HEK293 (cell line): ENCODE data around the gene ALDH4A1.

ENCODE experiments used
- CTCF ChIA-PET: fragments of 350-600 bp; formaldehyde crosslinking; extraction: SDS; loops from one replicate; lab custom pipeline; 2021; ENCODE audit warnings: antibody characterized with exemption; lab: Yijun Ruan, JAX
- POLR2A ChIA-PET: fragments of 300-600 bp; formaldehyde crosslinking; extraction: SDS; loops from one replicate; lab custom pipeline; 2020; ENCODE audit warnings: antibody characterized with exemption, inconsistent platforms; lab: Yijun Ruan, JAX
- H3K27ac ChIP-seq: fragments of 200-500 bp; sonication (Bioruptor generic); 2 replicates; pipeline ENCODE4 v1.5.1; 2014; ENCODE audit warnings: low read depth, low read length, control low read depth, inconsistent platforms; ENCODE audit errors: extremely low read depth
- H3K36me3 ChIP-seq, 2 experiments: fragments of 200-500 bp in 1 of 2; sonication (Bioruptor generic) in 1 of 2; 1 replicate in 1 of 2; 2 replicates in 1 of 2; pipeline ENCODE4 v1.5.1; 2014 to 2017; ENCODE audit warnings: inconsistent platforms in 2 of 2, low read length in 2 of 2; ENCODE audit not compliant: control insufficient read depth in 2 of 2, insufficient read depth in 1 of 2
- H3K4me1 ChIP-seq: fragments of 200-500 bp; sonication (Bioruptor generic); 2 replicates; pipeline ENCODE4 v1.5.1; 2014; ENCODE audit warnings: mild to moderate bottlenecking, low read length, inconsistent platforms; ENCODE audit not compliant: control insufficient read depth, insufficient read depth
- H3K4me3 ChIP-seq: 2 replicates; pipeline ENCODE4 v1.5.1; 2011; ENCODE audit warnings: low read depth, mild to moderate bottlenecking, control low read depth, low read length, moderate library complexity
- H3K9me3 ChIP-seq: fragments of 200-500 bp; sonication (Bioruptor generic); 2 replicates; pipeline ENCODE4 v1.5.1; 2014; ENCODE audit warnings: low read depth, low read length, inconsistent platforms; ENCODE audit not compliant: control insufficient read depth, insufficient read depth
- GLIS2 ChIP-seq: fragments of 450-650 bp; formaldehyde crosslinking; IDR thresholded peaks from 2 replicates; pipeline ENCODE4 v1.5.1; 2016; ENCODE audit warnings: missing biosample characterization, missing genetic modification characterization
- INSM2 ChIP-seq: fragments of 450-650 bp; formaldehyde crosslinking; IDR thresholded peaks from 2 replicates; pipeline ENCODE4 v1.5.1; 2016; ENCODE audit warnings: missing biosample characterization, missing genetic modification characterization
- KLF1 ChIP-seq: fragments of 450-650 bp; formaldehyde crosslinking; IDR thresholded peaks from 2 replicates; pipeline ENCODE4 v1.5.1; 2016; ENCODE audit warnings: missing biosample characterization, missing genetic modification characterization
- KLF10 ChIP-seq: fragments of 450-650 bp; IDR thresholded peaks from 2 replicates; pipeline ENCODE4 v1.5.1; 2018; ENCODE audit warnings: missing biosample characterization, mild to moderate bottlenecking, missing genetic modification characterization
- PATZ1 ChIP-seq: fragments of 450-650 bp; formaldehyde crosslinking; IDR thresholded peaks from 2 replicates; pipeline ENCODE4 v1.5.1; 2016; ENCODE audit warnings: missing biosample characterization, missing genetic modification characterization
- SCRT2 ChIP-seq: fragments of 450-650 bp; formaldehyde crosslinking; IDR thresholded peaks from 2 replicates; pipeline ENCODE4 v1.5.1; 2016; ENCODE audit warnings: missing biosample characterization, missing genetic modification characterization
- SP2 ChIP-seq: fragments of 450-650 bp; formaldehyde crosslinking; IDR thresholded peaks from 2 replicates; pipeline ENCODE4 v1.5.1; 2016; ENCODE audit warnings: missing biosample characterization, missing genetic modification characterization
- YY1 ChIP-seq: fragments of 450-650 bp; formaldehyde crosslinking; IDR thresholded peaks from 2 replicates; pipeline ENCODE4 v1.5.1; 2018; ENCODE audit warnings: missing biosample characterization, missing genetic modification characterization
- ZBTB17 ChIP-seq: fragments of 450-650 bp; formaldehyde crosslinking; IDR thresholded peaks from 2 replicates; pipeline ENCODE4 v1.5.1; 2016; ENCODE audit warnings: missing biosample characterization, missing genetic modification characterization
- ZBTB7A ChIP-seq: fragments of 450-650 bp; formaldehyde crosslinking; IDR thresholded peaks from 2 replicates; pipeline ENCODE4 v1.5.1; 2016; ENCODE audit warnings: low read depth, missing biosample characterization, missing genetic modification characterization
- ZIC2 ChIP-seq: fragments of 450-650 bp; formaldehyde crosslinking; IDR thresholded peaks from 2 replicates; pipeline ENCODE4 v1.5.1; 2016; ENCODE audit warnings: missing biosample characterization, missing genetic modification characterization
- ZNF239 ChIP-seq: fragments of 450-650 bp; formaldehyde crosslinking; IDR thresholded peaks from 2 replicates; pipeline ENCODE4 v1.5.1; 2016; ENCODE audit warnings: missing biosample characterization, missing genetic modification characterization
- ZNF266 ChIP-seq: fragments of 450-650 bp; formaldehyde crosslinking; IDR thresholded peaks from 2 replicates; pipeline ENCODE4 v1.5.1; 2016; ENCODE audit warnings: missing biosample characterization, missing genetic modification characterization, low read depth
- ZNF354C ChIP-seq: fragments of 450-650 bp; formaldehyde crosslinking; IDR thresholded peaks from 2 replicates; pipeline ENCODE4 v1.5.1; 2016; ENCODE audit warnings: missing biosample characterization, missing genetic modification characterization, low read depth, borderline replicate concordance
- ZNF394 ChIP-seq: fragments of 450-650 bp; formaldehyde crosslinking; IDR thresholded peaks from 2 replicates; pipeline ENCODE4 v1.5.1; 2016; ENCODE audit warnings: missing biosample characterization, missing genetic modification characterization, mild to moderate bottlenecking, moderate library complexity, borderline replicate concordance
- ZNF514 ChIP-seq: fragments of 450-650 bp; formaldehyde crosslinking; IDR thresholded peaks from 2 replicates; pipeline ENCODE4 v1.5.1; 2016; ENCODE audit warnings: missing biosample characterization, missing genetic modification characterization
- ZNF560 ChIP-seq: fragments of 450-650 bp; formaldehyde crosslinking; IDR thresholded peaks from 2 replicates; pipeline ENCODE4 v1.5.1; 2017; ENCODE audit warnings: missing biosample characterization, missing genetic modification characterization, borderline replicate concordance
- ZNF624 ChIP-seq: fragments of 450-650 bp; formaldehyde crosslinking; IDR thresholded peaks from 2 replicates; pipeline ENCODE4 v1.5.1; 2017; ENCODE audit warnings: missing biosample characterization, missing genetic modification characterization
- ZNF660 ChIP-seq: fragments of 450-650 bp; IDR thresholded peaks from 2 replicates; pipeline ENCODE4 v1.5.1; 2018; ENCODE audit warnings: missing biosample characterization, mild to moderate bottlenecking, missing genetic modification characterization
- ZNF768 ChIP-seq: fragments of 450-650 bp; formaldehyde crosslinking; IDR thresholded peaks from 2 replicates; pipeline ENCODE4 v1.5.1; 2018; ENCODE audit warnings: missing biosample characterization, mild to moderate bottlenecking, missing genetic modification characterization
- ZNF776 ChIP-seq: fragments of 450-650 bp; formaldehyde crosslinking; IDR thresholded peaks from 2 replicates; pipeline ENCODE4 v1.5.0; 2017; ENCODE audit warnings: missing biosample characterization, missing genetic modification characterization, borderline replicate concordance
- ZNF777 ChIP-seq: fragments of 450-650 bp; formaldehyde crosslinking; IDR thresholded peaks from 2 replicates; pipeline ENCODE4 v1.5.1; 2017; ENCODE audit warnings: missing biosample characterization, missing genetic modification characterization, borderline replicate concordance

ALDH4A1 gene

GRCh38 chr1:18879791-18880309 lies 22.5 kb downstream of the ALDH4A1 start (continued):
- peak; percentile 58 for TF ChIP-seq PATZ1 (tag by site-specific recombination)
- peak; percentile 51 for TF ChIP-seq SP2 (tag by site-specific recombination)
- TF ChIP-seq ZNF660 (tag by site-specific recombination): no peak
- TF ChIP-seq ZNF266 (tag by site-specific recombination): no peak
- TF ChIP-seq ZNF514 (tag by site-specific recombination): no peak
- TF ChIP-seq KLF1 (tag by site-specific recombination): peak; percentile 98
- no peak for TF ChIP-seq ZNF560
- no peak for TF ChIP-seq ZNF354C (tag by site-specific recombination)

- peak; percentile 84; the same call in 1 of the 2 replicates for TF ChIP-seq ZNF768 (tag by site-specific recombination)
- peak; percentile 83 for TF ChIP-seq ZIC2
- 0 out of 2 replicates have a peak, but pooled peaks have one; percentile 33 for TF ChIP-seq SCRT2 (tag by site-specific recombination)
- TF ChIP-seq ZBTB7A (tag by site-specific recombination): no peak
- no peak for TF ChIP-seq ZNF624 (tag by site-specific recombination)
- peak; percentile 16; the same call in 1 of the 2 replicates for TF ChIP-seq GLIS2 (tag by site-specific recombination)
- TF ChIP-seq ZNF776 (tag by site-specific recombination): no peak
- no peak for TF ChIP-seq YY1
- no peak for TF ChIP-seq INSM2 (tag by site-specific recombination)
- no peak for TF ChIP-seq ZBTB17
- TF ChIP-seq, all 188 proteins: peak for 4
- Histone ChIP-seq H3K4me3 (no peak overlapping the region), H3K9me3 (no peaks in the 10 kb centered on the region), H3K27ac (no peak overlapping the region), H3K4me1 (0 out of 2 replicates have a peak, but pooled peaks cover 2% of the 10 kb centered on the region), H3K36me3 (peaks cover 0 to 7% of the 10 kb centered on the region in 2 experiments; a peak in 1 of 3 replicates)
- POLR2A ChIA-PET: no interaction called here
- CTCF ChIA-PET: interaction anchor here (0.8 kb wide), 1 partner anchor 282 kb away, joined by 5 read pairs; no protein-coding TSS in a partner anchor
These were observed 23.1 kb downstream of the ALDH4A1 start for GRCh38 chr1:18879215-18879790.

- no peak overlapping the region for H3K4me3 ChIP-seq
- ChIA-PET CTCF (interaction anchor here (0.6 to 2.2 kb wide), 3 partner anchors 31 to 303 kb away, joined by 3 to 10 read pairs (median 3); no protein-coding TSS in a partner anchor), POLR2A (no interaction called here)
- no peak overlapping the region for H3K27ac ChIP-seq
- H3K9me3 ChIP-seq: no peaks in the 10 kb centered on the region
- 0 out of 2 replicates have a peak, but pooled peaks cover 2% of the 10 kb centered on the region for H3K4me1 ChIP-seq
- peaks cover 0 to 6% of the 10 kb centered on the region in 2 experiments; a peak in 1 of 3 replicates for H3K36me3 ChIP-seq
- TF ChIP-seq ZNF777 (tag by site-specific recombination) (no peak), ZNF394 (tag by site-specific recombination) (no peak), KLF10 (tag by site-specific recombination) (no peak), ZNF239 (tag by site-specific recombination) (peak; percentile 98)
These were observed 23.7 kb downstream of the ALDH4A1 start for GRCh38 chr1:18878538-18879214.
